ENCODE data around the gene ABCG5. TPM values are rescaled to one million over a fixed set of nuclear protein-coding genes. Genes with fewer than 3 reads are reported as not detected.

Gene ABCG5
- total and polyA plus RNA-seq, 2 of the 4 experiments (the other 2 are of a cell fraction): not detected

GRCh38 chr2:43826305-43827250 is 12.1 kb downstream of the ABCG5 start:
- Histone ChIP-seq H3K23ac (ENCODE audit: low read depth, low read length) (no peak overlapping the region), H3K4me1 (ENCODE audit: control insufficient read depth, insufficient read depth, low read length) (no peaks in the 10 kb centered on the region; the same call in 1 of the 2 replicates), H3K4me2 (ENCODE audit: low read depth, low read length) (no peak overlapping the region), H3K27me3 (ENCODE audit: control insufficient read depth, insufficient read depth, low read length) (peaks cover 52% of the 10 kb centered on the region), H3K9me1 (ENCODE audit: insufficient read depth, low read length) (no peaks in the 10 kb centered on the region), H2BK5ac (ENCODE audit: low read depth, low read length, poor library complexity, severe bottlenecking) (no peak overlapping the region), H3K9ac (ENCODE audit: low read depth, low read length) (no peak overlapping the region), H3K14ac (replicated peaks; ENCODE audit: low read depth, low read length) (no peak overlapping the region), H3K27ac (ENCODE audit: insufficient read depth, low read length) (no peak overlapping the region), H2AFZ (replicated peaks; ENCODE audit: low read length, poor library complexity) (peak overlapping the region; percentile 25), H3K36me3 (ENCODE audit: control insufficient read depth, insufficient read depth, low read length) (no peaks in the 10 kb centered on the region), H2AK5ac (ENCODE audit: low read depth, low read length) (no peak overlapping the region), H3K18ac (ENCODE audit: low read depth, low read length) (no peak overlapping the region), H4K8ac (ENCODE audit: low read depth in 2 of 2, low read length in 2 of 2) (no peak overlapping the region), H3K4ac (ENCODE audit: low read depth, low read length) (no peak overlapping the region), H4K91ac (ENCODE audit: insufficient read depth, low read depth, low read length) (no peak overlapping the region), H4K5ac (ENCODE audit: low read depth, low read length) (no peak overlapping the region), H3K56ac (ENCODE audit: extremely low read depth, insufficient read depth, low read length) (no peak overlapping the region), H2BK120ac (ENCODE audit: low read depth, low read length) (no peak overlapping the region), H3K79me1 (ENCODE audit: low read depth in 1 of 2, low read length in 2 of 2) (no peaks in the 10 kb centered on the region), H2AK9ac (replicated peaks; ENCODE audit: low read depth, low read length, poor library complexity) (no peak overlapping the region), H4K20me1 (ENCODE audit: insufficient read depth, low read length) (no peaks in the 10 kb centered on the region), H3K9me3 (ENCODE audit: control insufficient read depth, insufficient read depth, low read length) (no peaks in the 10 kb centered on the region), H2BK15ac (ENCODE audit: low read depth, low read length) (no peak overlapping the region), H2BK20ac (ENCODE audit: low read depth, low read length) (no peak overlapping the region), H3K4me3 (ENCODE audit: insufficient read depth, low read depth, low read length) (no peak overlapping the region)
- dilution Hi-C loops (cut with HindIII; ENCODE audit: low sequenced_read_pairs, unreplicated experiment): no loop called here
- intact Hi-C loops (cut with micrococcal nuclease): no loop called here
- ChIA-PET POLR2A (ENCODE audit: unreplicated experiment) (no interaction called here), CTCF (interaction anchor here (0.6 kb wide), 1 partner anchor 11 kb away, joined by 3 read pairs; no protein-coding TSS in a partner anchor)
- no peak for ATAC-seq (ENCODE audit: low read depth)
- no TSS peak for BruUV-seq (replicated peaks)
- no peak for TF ChIP-seq SMC3 (IDR thresholded peaks at IDR 0.05; ENCODE audit: low read depth, low read length)
- no peak for TF ChIP-seq MAZ (IDR thresholded peaks at IDR 0.05; ENCODE audit: borderline replicate concordance, low read depth, low read length)
- no peak for TF ChIP-seq NFE2L2 (IDR thresholded peaks at IDR 0.05; ENCODE audit: low read depth, low read length)
- TF ChIP-seq CHD1 (IDR thresholded peaks at IDR 0.05; ENCODE audit: low read depth, low read length): no peak
- TF ChIP-seq RFX5 (IDR thresholded peaks at IDR 0.05; ENCODE audit: low read depth, low read length): no peak
- TF ChIP-seq MXI1 (IDR thresholded peaks at IDR 0.05; ENCODE audit: borderline replicate concordance, low read depth, low read length): no peak
- TF ChIP-seq RAD21 (IDR thresholded peaks at IDR 0.05; ENCODE audit: low read length): no peak
- in situ Hi-C loops (cut with MboI; ENCODE audit: low sequenced_read_pairs): no loop called here
- no peak for DNase-seq
- 89% methylated on average over 10 of the region's 17 CpGs; no CpG with 5 or more reads in 1 of the 2 experiments for WGBS, 2 experiments (ENCODE audit: extremely low coverage in 2 of 2, insufficient read length in 1 of 2)

Measured in IMR-90 (cell line).